NCI-H128 (cell line): Measurements from ENCODE around the gene TMEM25.
"Not testable (repeated sequence)": the region's sequence is repeated elsewhere in the genome, so short reads cannot be mapped to it uniquely, and the experiment has no call there.

Experiments used
- DNase-seq: peaks from one replicate; lab custom pipeline; 2025; ENCODE audit not compliant: unreplicated experiment; lab: John Stamatoyannopoulos, UW

The TMEM25 gene

DNA sequence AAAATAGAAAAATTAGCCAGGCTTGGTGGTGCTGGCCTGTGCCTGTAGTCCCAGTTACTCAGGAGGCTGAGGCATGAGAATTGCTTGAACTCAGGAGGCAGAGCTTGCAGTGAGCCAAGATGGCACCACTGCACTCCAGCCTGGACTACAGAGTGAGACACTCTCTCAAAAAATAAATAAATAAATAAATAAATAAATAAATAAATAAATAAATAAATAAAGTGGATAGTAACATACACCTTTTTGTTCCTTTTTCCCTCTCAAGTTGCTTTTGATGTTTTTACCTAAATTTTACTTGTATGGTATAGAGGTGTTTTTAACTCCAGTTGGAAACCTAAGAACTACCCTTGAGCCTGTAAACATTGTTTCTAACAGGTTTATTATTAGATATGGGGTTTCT lies 47.0 kb downstream of the TMEM25 start:
- not testable (repeated sequence) for DNase-seq

DNA sequence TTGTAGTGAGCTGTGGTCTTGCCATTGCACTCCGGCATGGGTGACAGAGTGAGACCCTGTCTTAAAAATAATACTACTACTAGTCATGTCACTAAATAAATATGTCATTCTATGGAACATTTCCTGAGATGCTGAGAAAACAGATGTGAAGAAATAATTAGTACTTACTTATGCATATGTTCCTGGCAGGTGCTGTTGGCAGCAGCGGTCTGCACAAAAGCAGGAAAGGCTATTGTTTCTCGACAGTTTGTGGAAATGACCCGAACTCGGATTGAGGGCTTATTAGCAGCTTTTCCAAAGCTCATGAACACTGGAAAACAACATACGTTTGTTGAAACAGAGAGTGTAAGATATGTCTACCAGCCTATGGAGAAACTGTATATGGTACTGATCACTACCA lies 50.1 kb downstream of the TMEM25 start:
- DNase-seq = no peak
